IPS-18a (cell line): ENCODE measurements around the gene WWP2.
"Not testable (repeated sequence)": the region's sequence is repeated elsewhere in the genome, so short reads cannot be mapped to it uniquely, and the experiment has no call there.

Experiments
- H3K27ac ChIP-seq: one replicate; pipeline ENCODE4 v1.5.1; 2013; ENCODE audit warnings: low read length
- H3K27me3 ChIP-seq: one replicate; pipeline ENCODE4 v1.6.1; 2013; ENCODE audit warnings: mild to moderate bottlenecking, low read length; ENCODE audit not compliant: control insufficient read depth, insufficient read depth
- H3K36me3 ChIP-seq: one replicate; pipeline ENCODE4 v1.6.1; 2013; ENCODE audit warnings: low read depth, low read length; ENCODE audit not compliant: control insufficient read depth
- H3K4me1 ChIP-seq: one replicate; pipeline ENCODE4 v1.6.1; 2013; ENCODE audit warnings: low read depth, low read length; ENCODE audit not compliant: control insufficient read depth
- H3K4me3 ChIP-seq: one replicate; pipeline ENCODE4 v1.5.1; 2013; ENCODE audit warnings: low read length
- H3K9ac ChIP-seq: one replicate; pipeline ENCODE4 v1.6.1; 2013; ENCODE audit warnings: mild to moderate bottlenecking, low read length, moderate library complexity
- H3K9me3 ChIP-seq: one replicate; pipeline ENCODE4 v1.6.1; 2013; ENCODE audit warnings: low read depth, low read length; ENCODE audit not compliant: control insufficient read depth

The WWP2 gene

DNA sequence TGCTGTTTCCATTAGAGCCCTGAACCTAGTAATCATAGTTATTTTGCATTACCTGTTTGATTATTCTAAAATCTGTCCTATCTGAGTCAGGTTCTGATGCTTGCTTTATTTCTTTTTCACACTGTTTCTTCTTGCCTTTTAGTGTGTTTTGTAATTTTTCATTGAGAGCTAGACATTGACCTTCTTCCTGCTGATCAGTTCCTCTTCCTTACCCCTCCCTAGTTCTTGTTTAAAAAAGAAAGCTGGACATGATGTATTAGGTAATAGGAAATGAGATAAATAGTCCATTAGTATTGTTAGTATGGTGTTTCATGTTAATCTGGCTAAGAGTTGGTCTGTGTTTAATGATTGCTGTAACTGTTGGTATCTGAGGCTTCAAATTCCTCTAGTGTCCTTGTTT is 13.4 kb downstream of the WWP2 start:
- Histone ChIP-seq H3K4me3 (no peak overlapping the region), H3K36me3 (no peaks in the 10 kb centered on the region), H3K27ac (no peak overlapping the region), H3K27me3 (no peaks in the 10 kb centered on the region), H3K9me3 (no peaks in the 10 kb centered on the region), H3K9ac (no peak overlapping the region), H3K4me1 (no peaks in the 10 kb centered on the region)

DNA sequence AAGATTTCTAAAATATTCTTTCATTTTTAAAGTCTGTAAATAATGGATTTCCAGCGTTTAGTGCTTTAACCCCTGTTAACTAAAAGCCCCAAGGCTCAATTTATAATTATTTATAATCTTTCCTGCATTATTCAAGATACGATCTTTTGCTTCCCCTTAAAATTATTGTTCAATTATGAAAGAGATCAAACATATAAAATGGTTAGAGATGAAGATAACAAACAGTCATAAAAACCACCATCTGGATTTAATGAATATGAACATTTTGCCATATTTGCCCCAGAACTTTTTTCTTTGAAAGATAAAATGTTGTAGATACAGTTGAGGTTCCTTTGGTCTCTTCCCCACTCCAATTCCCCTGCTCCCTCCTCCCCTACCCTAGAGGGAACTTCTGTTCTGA is 17.6 kb downstream of the WWP2 start:
- H3K4me1 ChIP-seq, result no peaks in the 10 kb centered on the region
- no peaks in the 10 kb centered on the region for H3K27me3 ChIP-seq
- H3K9me3 ChIP-seq, result no peaks in the 10 kb centered on the region
- H3K9ac ChIP-seq, result no peak overlapping the region
- no peaks in the 10 kb centered on the region for H3K36me3 ChIP-seq
- H3K27ac ChIP-seq, result no peak overlapping the region
- H3K4me3 ChIP-seq, result no peak overlapping the region

DNA sequence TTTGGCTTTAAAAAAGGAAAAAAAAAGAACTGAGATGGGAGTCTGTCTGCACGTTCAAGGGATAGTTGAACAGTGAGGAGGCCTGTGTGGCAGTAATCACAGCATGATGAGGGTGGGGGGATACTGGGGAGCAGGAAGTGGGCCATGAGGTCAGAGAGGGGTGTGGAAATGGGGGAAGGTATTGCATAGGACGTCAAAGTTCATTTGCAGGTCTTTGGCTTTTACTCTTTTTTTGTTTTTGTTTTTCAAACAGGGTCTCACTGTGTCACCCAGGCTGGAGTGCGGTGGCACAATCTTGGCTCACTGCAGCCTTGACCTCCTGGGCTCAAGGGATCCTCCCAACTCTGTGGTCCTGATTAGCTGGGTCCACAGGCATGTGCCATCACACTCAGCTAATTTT is 19.0 kb downstream of the WWP2 start:
- Histone ChIP-seq H3K9ac (no peak overlapping the region), H3K27me3 (no peaks in the 10 kb centered on the region), H3K4me1 (no peaks in the 10 kb centered on the region), H3K36me3 (no peaks in the 10 kb centered on the region), H3K27ac (no peak overlapping the region), H3K4me3 (no peak overlapping the region), H3K9me3 (no peaks in the 10 kb centered on the region)

DNA sequence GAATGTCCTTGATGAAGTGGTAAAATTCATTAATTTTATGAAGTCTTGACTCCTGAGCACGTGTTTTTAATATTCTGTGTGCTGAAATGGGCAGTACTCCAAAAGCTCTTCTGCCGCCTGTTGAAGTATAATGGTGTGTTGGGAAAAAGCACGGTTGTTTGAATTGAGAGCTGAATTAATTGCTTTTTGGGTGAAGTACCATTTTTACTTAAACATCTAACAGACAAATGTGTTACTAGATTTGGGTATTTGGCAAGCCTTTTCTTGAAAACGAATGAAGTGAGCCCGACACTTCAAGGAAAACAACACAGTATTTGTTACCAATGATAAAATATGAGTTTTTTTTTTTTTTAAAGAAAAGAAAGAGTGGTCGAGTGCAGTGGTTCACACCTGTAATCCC is 22.5 kb downstream of the WWP2 start:
- H3K27ac ChIP-seq, result no peak overlapping the region
- H3K4me3 ChIP-seq, result no peak overlapping the region
- H3K9me3 ChIP-seq, result no peaks in the 10 kb centered on the region
- no peak overlapping the region for H3K9ac ChIP-seq
- H3K27me3 ChIP-seq, result no peaks in the 10 kb centered on the region
- peaks cover 13% of the 10 kb centered on the region for H3K36me3 ChIP-seq
- no peaks in the 10 kb centered on the region for H3K4me1 ChIP-seq

DNA sequence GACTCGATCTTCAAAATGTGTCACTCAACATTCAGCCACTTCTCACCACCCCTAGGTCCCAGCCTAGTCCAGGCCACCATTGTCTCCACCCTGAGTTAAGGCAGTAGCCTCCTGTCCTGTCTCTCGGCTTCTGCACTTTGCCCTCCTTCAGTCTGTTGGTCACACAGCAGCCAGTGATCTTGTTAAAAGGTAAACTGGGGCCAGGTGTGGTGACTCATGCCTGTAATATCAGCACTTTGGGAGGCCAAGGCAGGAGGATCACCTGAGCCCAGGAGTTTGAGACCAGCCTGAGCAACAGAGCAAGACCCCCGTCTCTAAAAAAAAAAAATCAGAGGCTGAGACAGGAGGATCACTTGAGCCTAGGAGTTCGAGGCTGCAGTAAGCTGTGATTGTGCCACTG is 25.8 kb downstream of the WWP2 start:
- Histone ChIP-seq H3K4me1 (no peaks in the 10 kb centered on the region), H3K36me3 (peaks cover 13% of the 10 kb centered on the region), H3K4me3 (no peak overlapping the region), H3K9me3 (no peaks in the 10 kb centered on the region), H3K27me3 (no peaks in the 10 kb centered on the region), H3K9ac (no peak overlapping the region), H3K27ac (no peak overlapping the region)

DNA sequence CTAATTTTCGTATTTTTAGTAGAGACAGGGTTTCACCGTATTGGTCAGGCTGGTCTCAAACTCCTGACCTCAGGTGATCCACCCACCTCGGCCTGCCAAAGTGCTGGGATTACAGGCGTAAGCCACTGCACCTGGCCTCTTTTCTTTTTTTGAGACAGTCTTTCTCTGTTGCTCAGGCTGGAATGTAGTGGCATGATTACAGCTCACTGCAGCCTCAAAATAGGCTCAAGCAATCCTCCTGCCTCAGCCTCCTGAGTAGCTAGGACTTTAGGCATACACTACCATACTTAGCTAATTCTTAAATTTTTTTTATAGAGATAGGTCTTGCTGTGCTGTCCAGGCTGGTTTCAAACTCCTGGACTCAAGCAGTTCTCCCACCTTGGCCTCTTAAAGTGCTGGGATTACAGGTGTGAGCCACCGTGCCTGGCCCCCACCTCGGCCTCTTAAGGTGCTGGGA is 29.3 kb downstream of the WWP2 start:
- H3K36me3 ChIP-seq, result peaks cover 13% of the 10 kb centered on the region
- not testable (repeated sequence) for H3K4me3 ChIP-seq, H3K9me3 ChIP-seq, H3K4me1 ChIP-seq, H3K27ac ChIP-seq, H3K9ac ChIP-seq, H3K27me3 ChIP-seq

DNA sequence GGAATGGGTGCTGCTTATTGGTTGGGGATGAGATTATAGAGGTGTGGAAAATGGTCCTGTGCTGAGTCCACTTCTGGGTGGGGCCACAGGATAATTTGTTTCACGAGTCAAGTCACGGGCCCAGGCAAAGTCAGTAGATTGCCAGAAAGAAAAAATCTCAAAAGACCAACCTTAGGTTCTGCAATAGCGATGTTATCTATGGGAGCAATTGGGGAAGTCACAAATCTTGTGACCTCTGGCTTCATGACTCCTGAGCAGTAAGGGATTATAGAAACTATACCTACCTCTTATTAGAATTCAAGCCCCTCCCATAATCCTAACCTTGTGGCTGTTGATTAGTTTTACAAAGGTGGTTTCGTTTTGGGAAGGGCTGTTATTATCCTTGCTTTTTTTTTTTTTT is 31.4 kb downstream of the WWP2 start:
- no peaks in the 10 kb centered on the region for H3K36me3 ChIP-seq
- no peak overlapping the region for H3K4me3 ChIP-seq
- no peaks in the 10 kb centered on the region for H3K9me3 ChIP-seq
- H3K4me1 ChIP-seq, result no peaks in the 10 kb centered on the region
- no peak overlapping the region for H3K9ac ChIP-seq
- H3K27me3 ChIP-seq, result no peaks in the 10 kb centered on the region
- no peak overlapping the region for H3K27ac ChIP-seq

DNA sequence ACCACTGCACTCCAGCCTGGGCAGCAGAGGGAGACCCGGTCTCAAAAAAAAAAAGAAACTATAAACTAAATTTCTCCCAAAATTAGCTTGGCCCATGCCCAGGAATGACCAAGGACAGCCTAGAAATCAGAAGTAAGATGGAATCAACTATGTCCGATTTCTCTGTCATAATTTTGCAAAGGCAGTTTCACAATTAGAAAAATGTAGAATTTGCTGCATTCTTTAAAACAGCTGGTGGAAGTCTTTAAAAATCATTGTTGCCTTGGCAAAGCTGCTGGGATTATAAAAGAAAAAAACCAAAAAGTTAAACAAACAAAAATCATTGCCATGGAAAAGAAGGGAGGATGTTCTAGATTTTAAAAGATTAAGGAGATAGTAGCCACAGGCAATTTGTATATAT is 32.4 kb downstream of the WWP2 start:
- H3K4me1 ChIP-seq, result no peaks in the 10 kb centered on the region
- H3K4me3 ChIP-seq, result no peak overlapping the region
- H3K27me3 ChIP-seq, result no peaks in the 10 kb centered on the region
- no peaks in the 10 kb centered on the region for H3K9me3 ChIP-seq
- H3K27ac ChIP-seq, result no peak overlapping the region
- H3K36me3 ChIP-seq, result peaks cover 6% of the 10 kb centered on the region
- H3K9ac ChIP-seq, result no peak overlapping the region

DNA sequence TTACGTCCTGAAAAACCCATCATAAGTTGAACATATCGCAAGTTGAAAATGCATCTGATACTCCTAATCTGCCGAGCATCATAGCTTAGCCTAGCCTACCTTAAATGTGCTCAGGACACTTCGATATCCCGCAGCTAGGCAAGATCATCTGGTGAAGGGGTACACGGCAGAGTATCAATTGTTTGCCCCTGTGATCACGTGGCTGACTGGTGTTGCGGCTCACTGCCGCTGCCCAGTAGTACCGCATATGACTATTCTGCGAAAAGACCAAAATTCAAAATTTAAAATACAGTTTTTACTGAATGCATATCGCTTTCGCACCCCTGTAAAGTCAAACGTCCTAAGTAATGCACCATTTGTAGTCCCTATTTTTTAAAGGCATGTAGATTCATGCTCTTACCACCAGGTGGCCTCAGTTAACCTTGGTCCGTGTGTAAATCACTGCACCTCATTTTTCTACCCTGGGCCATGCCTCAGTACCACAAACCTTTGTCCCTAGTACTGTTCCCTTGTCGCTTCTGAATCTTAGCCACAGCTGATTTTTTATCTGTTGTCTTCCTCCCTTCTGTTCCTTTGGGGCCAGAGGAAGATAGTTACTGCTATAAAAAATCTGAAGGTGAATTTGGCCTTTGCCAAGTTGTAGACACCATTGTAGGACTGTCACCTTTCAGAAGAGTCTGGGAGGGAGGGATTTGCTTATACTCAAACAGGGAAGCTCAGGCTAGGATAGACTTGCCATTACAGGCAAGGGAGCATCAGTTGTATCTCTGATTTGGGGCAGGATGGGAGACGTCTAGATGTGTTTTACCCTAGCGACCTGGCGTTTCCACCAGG is 34.4 kb downstream of the WWP2 start:
- Histone ChIP-seq H3K4me3 (no peak overlapping the region), H3K9me3 (no peaks in the 10 kb centered on the region), H3K27me3 (no peaks in the 10 kb centered on the region), H3K9ac (no peak overlapping the region), H3K36me3 (peaks cover 10% of the 10 kb centered on the region), H3K4me1 (no peaks in the 10 kb centered on the region), H3K27ac (no peak overlapping the region)

DNA sequence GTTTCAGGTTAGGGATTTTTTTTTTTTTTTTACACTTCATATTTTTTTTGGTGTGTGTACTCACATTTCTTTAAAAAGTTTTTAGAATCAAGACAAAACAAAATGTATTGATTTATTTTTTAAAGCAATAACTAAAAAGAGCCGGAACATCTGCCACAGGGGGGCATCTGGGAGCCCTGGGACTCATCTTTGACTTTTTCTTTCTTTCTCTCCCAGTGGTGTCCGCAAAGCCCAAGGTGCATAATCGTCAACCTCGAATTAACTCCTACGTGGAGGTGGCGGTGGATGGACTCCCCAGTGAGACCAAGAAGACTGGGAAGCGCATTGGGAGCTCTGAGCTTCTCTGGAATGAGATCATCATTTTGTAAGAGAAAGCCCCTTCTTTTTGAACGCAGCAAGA is 36.3 kb downstream of the WWP2 start:
- H3K27ac ChIP-seq, result no peak overlapping the region
- no peaks in the 10 kb centered on the region for H3K4me1 ChIP-seq
- no peak overlapping the region for H3K9ac ChIP-seq
- H3K27me3 ChIP-seq, result no peaks in the 10 kb centered on the region
- no peak overlapping the region for H3K4me3 ChIP-seq
- peaks cover 10% of the 10 kb centered on the region for H3K36me3 ChIP-seq
- no peaks in the 10 kb centered on the region for H3K9me3 ChIP-seq

DNA sequence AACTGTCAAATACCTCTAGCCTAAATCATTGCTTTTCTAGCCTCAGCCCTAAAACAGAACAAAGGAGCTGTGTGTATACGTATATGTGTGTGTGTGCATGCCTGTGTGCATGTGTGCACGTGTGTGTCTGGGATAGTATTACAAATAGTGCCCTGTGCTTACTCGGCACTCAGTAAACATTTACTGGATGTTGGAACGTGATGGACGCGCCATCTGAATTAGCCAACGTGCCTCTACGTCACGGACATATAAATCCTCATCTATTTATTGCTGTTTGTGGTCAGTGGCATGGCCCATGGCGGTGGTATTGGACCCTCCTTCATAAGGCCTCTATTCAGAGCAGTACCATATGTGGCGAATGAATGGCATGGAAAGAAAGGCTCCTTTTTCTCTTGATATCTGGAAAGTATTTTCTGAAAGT is 37.5 kb downstream of the WWP2 start:
- Histone ChIP-seq H3K4me1 (no peaks in the 10 kb centered on the region), H3K27me3 (no peaks in the 10 kb centered on the region), H3K9ac (no peak overlapping the region), H3K4me3 (no peak overlapping the region), H3K36me3 (peaks cover 10% of the 10 kb centered on the region), H3K27ac (no peak overlapping the region), H3K9me3 (no peaks in the 10 kb centered on the region)

DNA sequence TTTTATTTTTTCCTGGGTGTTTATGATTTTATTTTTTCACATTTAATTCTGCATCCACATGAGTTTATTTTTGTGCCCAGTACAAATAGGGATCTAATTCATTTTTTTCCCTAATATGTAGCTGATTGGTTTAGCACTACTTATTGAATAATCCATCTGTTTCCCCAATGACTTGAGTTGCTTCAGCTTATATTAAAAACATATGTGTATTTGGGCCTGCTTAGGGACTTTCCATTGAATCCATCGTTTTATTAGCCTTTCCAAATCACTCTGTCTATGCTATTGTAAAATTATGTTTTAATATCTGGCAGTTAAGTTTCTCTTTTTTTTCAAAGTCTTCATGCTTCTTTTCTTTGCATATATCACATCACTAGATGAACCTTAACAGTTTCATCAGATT is 42.2 kb downstream of the WWP2 start:
- no peak overlapping the region for H3K27ac ChIP-seq
- H3K9ac ChIP-seq, result no peak overlapping the region
- no peak overlapping the region for H3K4me3 ChIP-seq
- H3K27me3 ChIP-seq, result no peaks in the 10 kb centered on the region
- peaks cover 6% of the 10 kb centered on the region for H3K36me3 ChIP-seq
- H3K9me3 ChIP-seq, result no peaks in the 10 kb centered on the region
- H3K4me1 ChIP-seq, result no peaks in the 10 kb centered on the region
